ACHN (cell line): ENCODE results near the gene RND1.
"Not testable (repeated sequence)": the region's sequence is repeated elsewhere in the genome, so short reads cannot be mapped to it uniquely, and the experiment has no call there.

Experiments
- DNase-seq: peaks from one replicate; pipeline ENCODE4 v3.0.0-alpha.2; 2015
- in situ Hi-C: cut with HindIII; loops from 2 replicates; pipeline ENCODE4 v1.10.0; 2017; ENCODE audit warnings: low sequenced_read_pairs, low pct_ligation_motif_present, low pct_unique_long_range_greater_than_20kb

The RND1 gene

DNA sequence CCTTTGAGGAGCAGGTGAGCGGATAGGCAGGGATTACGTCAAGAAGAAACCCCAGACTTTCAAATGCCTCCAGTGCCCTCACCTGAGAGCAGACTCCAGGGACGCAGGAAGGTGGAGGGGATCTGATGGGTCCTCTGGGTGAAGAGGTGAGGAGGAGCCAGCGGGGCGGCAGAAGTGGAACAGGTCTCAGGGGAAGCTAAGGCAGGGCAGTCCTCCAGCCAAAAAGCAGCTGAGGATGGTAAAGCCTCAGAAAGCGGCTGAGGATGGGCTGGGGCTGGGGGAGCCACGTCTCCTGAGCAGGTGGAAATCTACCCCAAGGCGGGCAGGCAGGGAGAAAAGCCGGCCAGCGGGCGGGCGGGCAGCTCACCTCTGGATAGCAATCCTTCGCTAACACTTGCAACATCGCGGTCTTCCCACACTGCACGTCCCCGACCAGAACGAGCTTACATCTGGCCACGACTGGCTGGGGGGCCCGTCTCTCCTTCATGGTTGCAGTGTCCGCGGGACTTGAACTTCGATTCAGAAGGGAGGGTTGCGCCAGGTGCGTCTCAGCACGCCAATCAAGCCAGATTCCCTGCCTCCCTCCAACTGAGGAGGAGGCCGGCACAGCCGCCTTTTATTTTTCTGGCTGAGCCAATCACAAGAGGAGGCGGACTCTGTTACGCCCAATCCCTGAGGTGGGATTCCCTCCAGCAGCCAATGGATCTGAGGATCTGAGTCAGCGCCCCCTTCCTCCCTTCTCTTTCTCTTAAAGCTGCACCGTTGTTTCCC is at the start of gene RND1:
TSS of gene RND1 (minus strand) at position 590 of the 771 bp plus-strand sequence. CDS start at position 487, 103 bp downstream.
- in situ Hi-C loops = no loop called here
- peak; percentile 97 for DNase-seq

DNA sequence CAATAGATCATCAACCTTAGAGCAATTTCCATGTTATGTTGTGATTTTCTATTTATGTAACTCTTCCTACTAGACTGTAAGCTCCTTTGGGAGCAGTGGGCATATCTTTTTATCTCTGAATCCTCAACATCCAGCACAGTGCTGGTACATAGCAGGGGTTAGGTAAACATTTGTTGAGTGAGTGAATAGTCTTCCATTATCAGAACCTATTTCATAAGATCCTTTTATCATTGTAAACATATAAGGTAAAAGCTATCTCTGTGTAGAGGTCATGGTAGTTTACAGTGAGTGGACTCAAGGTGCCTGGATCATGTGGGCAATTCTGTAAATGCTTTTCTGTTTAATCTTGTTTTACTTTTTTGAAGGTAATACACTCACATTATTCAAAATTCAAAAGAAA is 44.5 kb upstream of the RND1 start:
- no peak for DNase-seq
- in situ Hi-C loops = no loop called here

DNA sequence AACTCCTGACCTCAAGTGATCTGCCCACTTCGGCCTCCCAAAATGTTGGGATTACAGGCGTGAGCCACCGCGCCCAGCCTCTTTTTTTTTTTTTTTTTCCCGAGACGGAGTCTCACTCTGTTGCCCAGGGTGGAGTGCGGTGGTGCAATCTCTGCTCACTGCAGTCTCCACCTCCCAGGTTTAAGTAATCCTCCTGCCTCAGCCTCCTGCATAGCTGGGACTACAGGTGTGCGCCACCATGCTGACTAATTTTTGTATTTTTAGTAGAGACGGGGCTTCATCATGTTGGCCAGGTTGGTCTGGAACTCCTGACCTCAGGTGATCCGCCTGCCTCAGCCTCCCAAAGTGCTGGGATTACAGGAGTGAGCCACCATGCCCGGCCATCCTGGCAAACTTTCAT is 44.0 kb upstream of the RND1 start:
- DNase-seq, in situ Hi-C loops: not testable (repeated sequence)

- in situ Hi-C loops = no loop called here
- no peak for DNase-seq
These were observed 41.6 kb upstream of the RND1 start for GRCh38 chr12:48907245-48907644.

DNA sequence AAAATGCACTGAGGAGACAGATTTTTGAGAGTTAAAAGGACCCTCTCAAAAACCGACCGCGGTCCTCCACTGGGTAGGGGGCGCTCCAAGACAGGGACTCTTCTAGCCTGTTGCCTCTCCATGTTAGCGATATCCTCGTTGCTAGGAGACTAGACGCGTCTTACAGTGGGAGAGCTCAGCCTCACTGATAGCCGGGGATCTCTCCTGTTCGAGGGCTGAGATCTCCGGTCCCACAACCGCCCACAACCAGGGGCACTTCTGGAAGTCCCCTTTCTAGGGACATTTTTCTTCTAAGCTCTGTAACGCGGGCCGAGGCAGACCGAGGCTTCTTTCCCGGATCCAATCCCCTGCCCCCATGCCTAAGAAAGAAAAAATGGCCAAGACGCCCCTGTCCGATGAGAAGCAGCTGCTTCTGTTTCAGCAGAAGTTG is 38.3 kb upstream of the RND1 start:
- in situ Hi-C loops = no loop called here
- peak; percentile 95 for DNase-seq

GRCh38 chr12:48903363-48903981 is 37.8 kb upstream of the RND1 start:
- in situ Hi-C loops = no loop called here
- DNase-seq = no peak

DNA sequence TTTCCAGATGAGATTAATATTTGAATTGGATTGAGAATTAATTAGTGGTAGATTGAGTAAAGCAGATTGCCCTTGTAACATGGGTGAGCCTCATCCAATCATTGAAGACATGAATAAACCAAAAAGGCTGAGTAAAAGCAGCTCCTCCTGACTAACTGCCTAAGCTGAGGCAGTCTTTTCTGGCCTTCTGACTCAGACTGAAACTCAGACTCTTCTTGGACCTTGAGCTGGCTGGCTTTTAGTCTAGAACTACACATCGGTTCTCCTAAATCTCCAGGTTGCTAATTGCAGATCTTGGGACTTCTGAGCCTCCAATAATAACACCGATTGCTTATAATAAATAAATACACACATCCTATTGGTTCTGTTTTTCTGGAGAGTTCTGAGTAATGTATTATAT is 35.6 kb upstream of the RND1 start:
- in situ Hi-C loops = no loop called here

DNA sequence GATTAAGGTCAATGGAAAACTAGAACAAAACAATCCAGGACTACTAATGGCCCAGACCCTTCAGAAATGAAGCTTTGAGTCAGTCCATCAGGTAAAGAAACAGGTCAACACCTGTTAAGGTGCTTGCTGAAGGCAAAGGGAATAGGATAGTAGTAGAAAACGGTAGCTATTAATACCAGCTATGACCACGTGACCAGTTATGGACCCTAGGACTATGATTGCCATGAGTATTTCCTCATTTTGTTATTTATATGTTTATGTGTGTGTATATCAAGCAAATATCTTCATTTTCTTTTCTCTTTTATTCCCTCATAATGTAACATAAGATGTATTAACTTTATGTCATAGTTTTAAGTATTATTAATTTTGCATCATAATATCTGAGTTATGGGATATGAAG is 34.0 kb upstream of the RND1 start:
- in situ Hi-C loops = no loop called here
- no peak for DNase-seq

More for the DNA sequence above, 35.6 kb upstream of the RND1 start:
- no peak for DNase-seq

- in situ Hi-C loops = no loop called here
These were observed 28.6 kb upstream of the RND1 start for GRCh38 chr12:48894271-48894670.

GRCh38 chr12:48890657-48891418 is 25.2 kb upstream of the RND1 start:
- in situ Hi-C loops = no loop called here
- DNase-seq = peak; percentile 77

More at GRCh38 chr12:48894271-48894670, 28.6 kb upstream of the RND1 start:
- no peak for DNase-seq

DNA sequence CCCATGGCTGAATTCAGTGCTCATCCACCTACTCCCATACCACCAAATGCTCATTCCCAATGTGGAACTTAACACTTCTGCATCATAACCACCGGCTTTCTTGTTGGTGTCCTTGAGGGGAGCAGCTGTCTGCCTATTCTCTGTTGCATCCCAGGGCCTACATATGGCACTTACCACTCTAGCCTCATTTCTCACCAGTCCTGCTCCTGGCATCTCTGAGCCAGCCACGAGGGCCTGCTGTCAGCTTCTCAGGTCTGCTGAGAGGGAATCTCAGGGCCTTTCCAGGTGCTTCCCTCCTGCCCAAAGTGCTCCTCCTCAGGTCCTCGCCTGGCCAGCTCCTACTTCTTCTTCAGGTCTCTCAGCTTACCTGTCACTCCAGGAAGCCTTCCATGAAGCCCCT is 24.0 kb upstream of the RND1 start:
- in situ Hi-C loops = no loop called here
- no peak for DNase-seq

DNA sequence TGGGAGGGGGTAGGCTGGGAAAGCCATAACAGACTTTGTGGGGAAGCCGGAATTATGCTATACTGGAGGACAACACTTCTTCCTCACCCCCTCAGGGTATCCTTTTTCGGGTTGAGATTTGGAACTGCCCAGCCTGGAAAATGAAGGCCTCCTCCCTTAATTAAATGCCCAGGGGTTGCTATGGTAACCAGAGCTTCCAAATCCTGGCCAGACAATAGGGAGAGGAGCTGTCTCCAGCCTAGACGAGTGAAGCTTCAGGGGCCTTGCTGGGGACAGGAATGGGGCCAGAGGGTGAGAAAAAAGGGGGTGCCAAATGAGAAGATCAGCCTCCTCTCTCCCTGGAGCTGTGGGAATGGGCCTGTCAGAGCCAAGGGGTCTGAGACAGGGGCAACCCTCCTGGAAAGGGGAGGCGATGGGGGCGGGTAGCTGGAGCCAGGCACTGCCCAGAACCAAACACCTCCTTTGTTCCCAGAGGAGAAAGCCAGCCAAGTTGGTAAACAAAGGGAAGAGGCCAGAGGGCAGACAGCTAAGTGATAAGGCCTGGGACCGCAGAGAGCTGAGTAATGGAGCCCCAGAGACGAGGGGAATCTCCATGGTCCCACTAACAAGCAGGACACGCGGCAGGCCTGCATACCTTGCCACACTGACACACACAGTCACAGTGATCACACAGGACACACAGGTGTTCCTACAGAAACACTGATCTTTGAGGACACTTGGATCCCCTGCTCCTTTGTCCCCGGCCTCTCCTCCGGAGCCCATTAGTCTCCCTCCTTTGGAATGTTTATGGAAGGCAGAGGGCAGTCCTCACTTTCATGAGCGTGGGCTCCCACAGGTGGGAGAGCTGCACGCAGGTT is 17.9 kb upstream of the RND1 start:
- no peak for DNase-seq
- in situ Hi-C loops = no loop called here

GRCh38 chr12:48882972-48883304 is 17.3 kb upstream of the RND1 start:
- in situ Hi-C loops = no loop called here
- DNase-seq = no peak

GRCh38 chr12:48882315-48882687 is 16.6 kb upstream of the RND1 start:
- no peak for DNase-seq
- in situ Hi-C loops = no loop called here

DNA sequence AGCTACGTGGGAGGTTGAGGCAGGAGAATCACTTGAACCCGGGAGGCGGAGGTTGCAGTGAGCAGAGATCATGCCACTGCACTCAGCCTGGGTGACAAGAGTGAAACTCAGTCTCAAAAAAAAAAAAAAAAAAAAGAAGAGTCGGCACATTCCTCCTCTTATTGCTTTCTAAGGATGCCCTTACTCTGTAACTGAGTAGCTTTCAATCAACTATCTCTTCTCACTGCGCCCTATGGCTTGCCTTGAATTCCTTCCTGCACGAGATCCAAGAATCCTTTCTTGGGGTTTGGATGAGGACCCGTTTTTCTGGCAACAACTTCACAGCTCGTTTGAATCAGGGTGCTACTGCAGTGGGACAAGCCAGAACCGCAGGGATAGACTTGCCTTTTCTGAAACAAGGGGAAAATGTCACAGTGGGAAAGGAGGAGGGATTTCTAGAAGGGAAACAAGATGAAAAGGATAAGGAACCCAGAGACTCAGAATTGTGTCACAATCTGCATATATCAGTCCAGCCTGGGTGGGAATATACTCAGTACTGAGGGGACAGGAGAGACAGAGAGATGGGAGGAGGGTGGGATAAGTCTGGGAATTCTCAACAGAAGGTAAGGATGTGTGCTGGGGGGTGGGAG is 16.1 kb upstream of the RND1 start:
- in situ Hi-C loops = no loop called here
- no peak for DNase-seq

DNA sequence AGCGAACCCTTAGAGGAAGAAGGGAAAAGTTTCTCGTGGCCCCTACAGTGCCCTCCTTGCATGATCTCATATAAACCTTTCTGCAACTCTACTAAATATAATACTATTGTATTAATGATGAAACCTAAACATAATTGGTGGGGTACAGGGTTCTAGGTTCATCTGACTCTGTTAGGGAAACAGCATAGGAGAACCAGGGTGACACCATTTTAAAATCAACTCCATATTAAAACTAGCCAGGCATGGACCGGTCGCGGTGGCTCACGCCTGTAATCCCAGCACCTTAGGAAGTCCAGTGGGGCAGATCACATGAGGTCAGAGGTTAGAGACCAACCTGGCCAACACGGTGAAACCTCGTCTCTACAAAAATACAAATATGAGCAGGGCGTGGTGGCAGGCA is 15.0 kb upstream of the RND1 start:
- no peak for DNase-seq
- in situ Hi-C loops = no loop called here

DNA sequence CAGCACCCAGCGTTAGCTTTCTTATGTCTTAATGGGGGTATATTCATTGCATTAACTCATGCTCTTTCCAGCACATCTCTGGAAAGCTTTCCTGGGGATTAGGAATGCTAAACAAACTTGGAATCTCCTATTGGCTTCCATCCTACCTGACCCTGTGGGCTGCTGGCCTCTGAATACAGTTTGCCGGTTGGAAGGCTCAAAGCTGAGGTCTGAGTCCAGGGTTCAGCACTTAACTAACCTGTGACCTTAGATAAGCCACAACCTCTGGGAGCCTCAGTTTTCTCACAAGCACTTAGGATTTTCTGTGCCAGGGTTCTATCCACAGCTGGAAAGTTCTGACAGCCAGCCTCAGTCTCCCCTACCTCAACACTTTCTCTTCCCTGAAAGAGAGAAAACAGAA is 12.9 kb upstream of the RND1 start:
- DNase-seq = no peak
- in situ Hi-C loops = no loop called here

- in situ Hi-C loops = no loop called here
- no peak for DNase-seq
These were observed 10.4 kb upstream of the RND1 start for GRCh38 chr12:48875944-48876515.
